GM19438 (cell line): ENCODE measurements around the gene ILKAP.

Experiments
- ATAC-seq: cut with Tn5 transposase; IDR thresholded peaks from one replicate; pipeline ENCODE4 v1.9.1; 2021; ENCODE audit warnings: low read depth; ENCODE audit not compliant: unreplicated experiment

The ILKAP gene

GRCh38 chr2:238127165-238128060 lies 76.1 kb downstream of the ILKAP start:
- ATAC-seq, result no peak

GRCh38 chr2:238126775-238127164 lies 76.7 kb downstream of the ILKAP start:
- ATAC-seq, result no peak

- no peak for ATAC-seq
Measured at GRCh38 chr2:238126338-238126737, 77.2 kb downstream of the ILKAP start.

GRCh38 chr2:238125127-238125885 lies 78.2 kb downstream of the ILKAP start:
- no peak for ATAC-seq

- ATAC-seq, result no peak
Measured at GRCh38 chr2:238124488-238125126, 78.9 kb downstream of the ILKAP start.

GRCh38 chr2:238123991-238124470 lies 79.5 kb downstream of the ILKAP start:
- no peak for ATAC-seq

GRCh38 chr2:238123218-238123971 lies 80.1 kb downstream of the ILKAP start:
- ATAC-seq, result no peak

GRCh38 chr2:238122287-238123217 lies 80.9 kb downstream of the ILKAP start:
- ATAC-seq, result no peak

- ATAC-seq, result no peak
Measured at GRCh38 chr2:238121511-238122286, 81.8 kb downstream of the ILKAP start.

GRCh38 chr2:238120463-238121298 lies 82.8 kb downstream of the ILKAP start:
- no peak for ATAC-seq
